Hair follicle dermal papilla cell (primary cell): ENCODE measurements around the gene DMWD. TPM values are rescaled to one million over a fixed set of nuclear protein-coding genes. Genes with fewer than 3 reads are reported as not detected.

Experiments
- total RNA-seq: library from RNA; depleted of rRNA; stranded (reverse); fragments of >200 nt; gene quantifications from 2 replicates; pipeline ENCODE4 v1.2.3, GENCODE V29; 2012

The DMWD gene, protein sequence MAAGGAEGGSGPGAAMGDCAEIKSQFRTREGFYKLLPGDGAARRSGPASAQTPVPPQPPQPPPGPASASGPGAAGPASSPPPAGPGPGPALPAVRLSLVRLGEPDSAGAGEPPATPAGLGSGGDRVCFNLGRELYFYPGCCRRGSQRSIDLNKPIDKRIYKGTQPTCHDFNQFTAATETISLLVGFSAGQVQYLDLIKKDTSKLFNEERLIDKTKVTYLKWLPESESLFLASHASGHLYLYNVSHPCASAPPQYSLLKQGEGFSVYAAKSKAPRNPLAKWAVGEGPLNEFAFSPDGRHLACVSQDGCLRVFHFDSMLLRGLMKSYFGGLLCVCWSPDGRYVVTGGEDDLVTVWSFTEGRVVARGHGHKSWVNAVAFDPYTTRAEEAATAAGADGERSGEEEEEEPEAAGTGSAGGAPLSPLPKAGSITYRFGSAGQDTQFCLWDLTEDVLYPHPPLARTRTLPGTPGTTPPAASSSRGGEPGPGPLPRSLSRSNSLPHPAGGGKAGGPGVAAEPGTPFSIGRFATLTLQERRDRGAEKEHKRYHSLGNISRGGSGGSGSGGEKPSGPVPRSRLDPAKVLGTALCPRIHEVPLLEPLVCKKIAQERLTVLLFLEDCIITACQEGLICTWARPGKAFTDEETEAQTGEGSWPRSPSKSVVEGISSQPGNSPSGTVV
- 67.4 and 90.9 TPM in 2 replicates for total RNA-seq

DNA sequence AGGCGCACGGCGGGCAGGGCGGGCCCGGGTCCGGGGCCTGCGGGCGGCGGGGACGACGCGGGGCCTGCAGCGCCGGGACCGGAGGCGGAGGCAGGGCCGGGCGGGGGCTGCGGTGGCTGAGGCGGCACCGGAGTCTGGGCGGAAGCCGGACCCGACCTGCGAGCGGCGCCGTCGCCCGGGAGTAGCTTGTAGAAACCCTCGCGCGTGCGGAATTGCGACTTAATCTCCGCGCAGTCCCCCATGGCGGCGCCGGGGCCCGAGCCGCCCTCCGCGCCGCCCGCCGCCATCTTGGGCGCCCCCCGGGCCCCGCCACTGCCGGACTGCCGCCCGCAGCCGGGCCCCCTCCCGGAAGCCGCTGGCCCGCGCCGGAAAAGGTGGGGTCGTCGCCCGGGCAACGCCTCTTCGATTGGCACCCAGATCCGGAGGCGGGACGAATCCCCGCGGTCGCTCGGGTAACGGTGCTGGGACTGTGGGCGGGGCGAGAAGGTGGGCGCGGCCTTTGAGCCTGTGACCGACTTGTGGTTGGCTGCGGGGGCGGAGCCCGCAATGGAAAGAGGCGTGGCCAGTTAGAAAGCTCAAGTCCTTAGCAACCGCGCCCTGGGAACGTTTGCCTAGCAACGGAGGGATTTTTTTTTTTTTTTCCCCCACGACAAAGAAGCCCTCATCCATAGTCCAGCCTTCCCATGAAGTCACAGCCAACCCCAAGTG lies at the start of gene DMWD:
TSS of gene DMWD (minus strand) at position 376 of the 708 bp plus-strand sequence. CDS start at position 287, 89 bp downstream.

DNA sequence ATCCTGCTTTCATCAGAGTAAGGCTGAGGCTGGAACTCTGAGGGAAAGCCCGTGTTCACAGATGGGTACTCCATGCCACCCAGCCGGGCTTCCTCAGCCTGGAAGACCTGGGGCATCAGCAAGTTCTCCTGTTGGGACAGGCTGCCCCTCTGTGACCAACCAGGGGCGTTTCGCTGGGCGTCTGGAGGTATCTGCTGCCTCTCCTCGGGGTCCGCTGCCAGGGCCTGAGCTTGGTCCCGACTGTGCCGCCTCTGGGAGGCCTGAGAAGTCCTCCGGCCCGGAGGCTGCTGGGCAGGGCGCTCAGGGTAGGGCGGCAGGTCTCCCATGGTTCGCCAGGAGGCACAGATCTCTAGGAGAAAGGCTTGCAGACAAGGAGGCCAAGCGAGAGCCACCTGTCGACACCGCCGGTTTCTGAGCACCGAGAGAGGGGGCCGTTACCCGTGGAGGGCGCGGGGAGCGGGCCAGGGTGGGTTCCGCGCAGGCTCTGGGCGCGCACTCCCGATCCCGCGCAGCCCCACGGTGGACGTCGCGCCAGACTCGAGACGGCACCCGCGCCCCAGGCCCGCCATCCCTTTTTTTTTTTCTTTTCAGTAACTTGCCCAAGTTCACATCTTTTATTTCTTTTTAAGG lies 22.3 kb upstream of the DMWD start, which contains the start of gene RSPH6A:
TSS of gene RSPH6A (minus strand) at position 458 of the 630 bp plus-strand sequence. CDS start at position 326, 132 bp downstream.

DNA sequence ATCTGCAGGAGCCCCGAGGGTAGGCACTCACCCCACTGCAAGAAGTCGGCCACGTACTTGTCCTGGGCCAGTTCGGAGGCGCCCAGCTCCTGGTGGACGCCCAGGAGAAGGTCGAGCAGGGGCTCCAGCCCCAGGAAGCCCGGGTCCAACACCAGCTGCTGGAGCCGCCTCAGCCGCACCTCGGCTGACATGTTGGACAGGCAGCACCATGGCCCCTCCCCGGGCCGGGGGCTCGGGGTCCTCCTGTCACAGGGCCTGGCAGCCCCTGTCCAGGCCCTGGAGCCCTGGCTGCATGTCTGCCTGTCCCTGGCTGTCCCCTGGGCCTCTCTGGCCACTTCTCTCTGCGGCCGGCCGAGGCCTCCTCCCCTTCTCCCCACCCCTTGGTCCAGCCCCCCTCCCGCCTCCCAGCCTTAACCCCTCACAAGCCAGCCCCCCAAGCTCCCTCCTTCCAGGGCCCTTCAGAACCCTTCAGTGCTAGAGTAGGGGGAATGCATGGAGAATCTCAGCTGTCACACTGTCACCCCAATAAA lies 10.4 kb downstream of the DMWD start, which contains the start of gene DMPK:
TSS of gene DMPK (minus strand) at position 329 of the 530 bp plus-strand sequence. CDS start at position 191, 138 bp downstream.

DNA sequence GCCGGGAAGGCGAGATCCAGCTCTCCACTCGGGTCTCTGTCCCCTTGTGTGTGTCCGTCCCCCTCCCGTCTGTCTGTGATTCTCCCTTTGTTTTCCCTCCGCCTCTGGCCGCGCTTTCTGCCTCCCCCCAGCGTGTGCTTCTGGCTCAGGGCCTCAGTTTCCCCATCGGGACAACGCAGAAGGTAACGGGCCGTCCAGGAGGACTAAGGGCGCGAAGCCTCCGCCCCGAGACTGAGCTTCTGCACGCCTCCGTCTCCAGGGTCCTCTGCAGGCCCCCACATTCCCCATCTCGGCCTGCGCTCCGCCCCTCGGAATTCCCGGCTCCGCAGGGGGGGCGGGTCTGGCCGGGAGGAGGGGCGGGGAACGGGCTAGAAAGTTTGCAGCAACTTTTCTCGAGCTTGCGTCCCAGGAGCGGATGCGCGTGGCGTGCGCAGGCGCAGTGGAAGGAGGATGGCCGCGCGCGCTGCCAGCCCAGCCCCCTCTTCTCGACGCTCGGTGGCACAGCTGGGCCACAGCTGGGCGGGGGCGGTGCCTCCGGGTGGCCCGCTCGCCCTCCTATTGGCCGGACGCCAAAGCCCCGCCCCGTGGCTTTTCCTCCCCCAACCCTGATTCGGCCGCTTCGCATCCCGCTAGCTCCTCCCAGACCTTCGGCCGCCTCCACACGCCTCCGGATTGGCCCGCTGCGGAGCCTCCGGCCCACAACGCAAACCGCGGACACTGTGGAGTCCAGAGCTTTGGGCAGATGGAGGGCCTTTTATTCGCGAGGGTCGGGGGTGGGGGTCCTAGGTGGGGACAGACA lies 23.5 kb downstream of the DMWD start, which contains the start of gene SIX5:
TSS of gene SIX5 (minus strand) at position 269 of the 799 bp plus-strand sequence. CDS start 408 bp downstream, outside the sequence.

DNA sequence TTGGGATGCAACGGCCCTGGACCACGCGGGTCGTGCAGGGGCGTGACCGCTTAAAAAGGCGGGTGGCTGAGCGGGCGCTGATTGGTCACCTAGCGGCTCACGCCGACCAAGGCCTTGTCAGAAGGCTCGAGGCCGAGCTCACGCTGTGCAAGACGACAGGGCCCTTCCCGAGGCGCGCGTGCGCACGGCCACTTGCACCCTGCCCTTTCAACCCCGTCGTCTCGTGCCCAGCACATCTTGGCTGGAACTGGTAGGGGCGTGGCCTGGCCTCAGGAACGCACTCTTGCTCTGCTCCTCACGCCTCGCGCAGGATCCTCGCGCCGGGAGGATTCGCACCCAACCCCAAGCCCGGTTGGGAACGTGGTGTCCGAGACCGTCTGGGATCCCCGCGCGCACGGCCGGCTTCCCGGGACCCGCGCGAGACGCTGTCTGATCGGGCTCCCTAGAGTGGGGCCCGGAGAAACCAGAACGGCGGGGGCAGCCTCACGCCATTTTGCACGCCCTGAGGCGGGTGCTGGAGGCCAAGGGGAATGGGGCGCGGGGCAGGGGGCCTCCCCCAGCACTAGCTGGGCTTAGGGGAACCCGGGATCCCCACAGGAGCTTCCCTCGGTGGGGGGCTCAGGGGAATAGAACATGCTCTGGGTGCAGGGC lies 59.4 kb downstream of the DMWD start, which contains the start of gene MEIOSIN:
TSS of gene MEIOSIN (plus strand) at position 280 of the 651 bp plus-strand sequence. CDS start 1,938 bp downstream, outside the sequence.

Other genes with a start within 250 kb of the DMWD start
- 12.0 and 16.3 TPM in 2 replicates for gene OPA3, start 208.0 kb downstream of the DMWD start, total RNA-seq
- gene GPR4, start 190.6 kb downstream of the DMWD start, total RNA-seq = not detected in 2 replicates
- gene EML2, start 153.4 kb downstream of the DMWD start, total RNA-seq = 25.2 and 27.0 TPM in 2 replicates
- 0.49 TPM in 1 of 2 replicates, not detected in the other for gene GIPR, start 124.6 kb downstream of the DMWD start, total RNA-seq
- gene SNRPD2, start 100.9 kb downstream of the DMWD start, total RNA-seq = 116 and 182 TPM in 2 replicates
- gene QPCTL, start 100.2 kb downstream of the DMWD start, total RNA-seq = 21.7 and 23.0 TPM in 2 replicates
- 8.8 and 9.7 TPM in 2 replicates for gene FBXO46, start 61.9 kb downstream of the DMWD start, total RNA-seq
- not detected in 2 replicates for gene MEIOSIN, start 59.4 kb downstream of the DMWD start, total RNA-seq
- 15.3 and 17.2 TPM in 2 replicates for gene SIX5, start 23.6 kb downstream of the DMWD start, total RNA-seq
- gene DMPK, start 10.4 kb downstream of the DMWD start, total RNA-seq = 115 and 129 TPM in 2 replicates
- 0.16 and 0.24 TPM in 2 replicates for gene RSPH6A, start 22.5 kb upstream of the DMWD start, total RNA-seq
- gene SYMPK, start 70.3 kb upstream of the DMWD start, total RNA-seq = 42.0 and 44.0 TPM in 2 replicates
- not detected in 2 replicates for gene FOXA3, start 71.5 kb upstream of the DMWD start, total RNA-seq
- gene IRF2BP1, start 93.3 kb upstream of the DMWD start, total RNA-seq = 41.0 and 44.3 TPM in 2 replicates
- gene MYPOP, start 109.8 kb upstream of the DMWD start, total RNA-seq = 1.6 and 2.4 TPM in 2 replicates
- gene NANOS2, start 121.9 kb upstream of the DMWD start, total RNA-seq = not detected in 2 replicates
- gene NOVA2, start 181.0 kb upstream of the DMWD start, total RNA-seq = not detected in 2 replicates
- 4.2 and 10.1 TPM in 2 replicates for gene CCDC61, start 202.6 kb upstream of the DMWD start, total RNA-seq
- not detected in 2 replicates for gene PGLYRP1, start 230.2 kb upstream of the DMWD start, total RNA-seq
- gene IGFL4, start 248.2 kb upstream of the DMWD start, total RNA-seq = under 0.01 TPM in 1 of 2 replicates, not detected in the other